IPS-18a (cell line): ENCODE data around the gene TSHR.
A peak's percentile ranks its signal among the peaks of the same experiment; 100 is the strongest.
"Not testable (repeated sequence)": the region's sequence is repeated elsewhere in the genome, so short reads cannot be mapped to it uniquely, and the experiment has no call there.

Experiments used
- H3K27ac ChIP-seq: one replicate; pipeline ENCODE4 v1.5.1; 2013; ENCODE audit warnings: low read length
- H3K27me3 ChIP-seq: one replicate; pipeline ENCODE4 v1.6.1; 2013; ENCODE audit warnings: mild to moderate bottlenecking, low read length; ENCODE audit not compliant: control insufficient read depth, insufficient read depth
- H3K36me3 ChIP-seq: one replicate; pipeline ENCODE4 v1.6.1; 2013; ENCODE audit warnings: low read depth, low read length; ENCODE audit not compliant: control insufficient read depth
- H3K4me1 ChIP-seq: one replicate; pipeline ENCODE4 v1.6.1; 2013; ENCODE audit warnings: low read depth, low read length; ENCODE audit not compliant: control insufficient read depth
- H3K4me3 ChIP-seq: one replicate; pipeline ENCODE4 v1.5.1; 2013; ENCODE audit warnings: low read length
- H3K9ac ChIP-seq: one replicate; pipeline ENCODE4 v1.6.1; 2013; ENCODE audit warnings: mild to moderate bottlenecking, low read length, moderate library complexity
- H3K9me3 ChIP-seq: one replicate; pipeline ENCODE4 v1.6.1; 2013; ENCODE audit warnings: low read depth, low read length; ENCODE audit not compliant: control insufficient read depth

TSHR gene

GRCh38 chr14:81091660-81092059 lies 136.2 kb downstream of the TSHR start:
- Histone ChIP-seq H3K4me3 (no peak overlapping the region), H3K36me3 (no peaks in the 10 kb centered on the region), H3K9ac (no peak overlapping the region), H3K27ac (no peak overlapping the region), H3K27me3 (no peaks in the 10 kb centered on the region), H3K4me1 (no peaks in the 10 kb centered on the region), H3K9me3 (no peaks in the 10 kb centered on the region)

- Histone ChIP-seq H3K4me3 (no peak overlapping the region), H3K9me3 (no peaks in the 10 kb centered on the region), H3K36me3 (no peaks in the 10 kb centered on the region), H3K27ac (no peak overlapping the region), H3K4me1 (no peaks in the 10 kb centered on the region), H3K9ac (no peak overlapping the region), H3K27me3 (no peaks in the 10 kb centered on the region)
Measured at GRCh38 chr14:81093651-81094050, 138.2 kb downstream of the TSHR start.

GRCh38 chr14:81095539-81095938 lies 140.1 kb downstream of the TSHR start:
- no peaks in the 10 kb centered on the region for H3K27me3 ChIP-seq
- no peak overlapping the region for H3K4me3 ChIP-seq
- no peak overlapping the region for H3K27ac ChIP-seq
- H3K9me3 ChIP-seq: no peaks in the 10 kb centered on the region
- H3K9ac ChIP-seq: no peak overlapping the region
- no peaks in the 10 kb centered on the region for H3K4me1 ChIP-seq
- no peaks in the 10 kb centered on the region for H3K36me3 ChIP-seq

GRCh38 chr14:81096656-81097055 lies 141.2 kb downstream of the TSHR start:
- Histone ChIP-seq H3K27ac (no peak overlapping the region), H3K9ac (no peak overlapping the region), H3K27me3 (no peaks in the 10 kb centered on the region), H3K4me3 (no peak overlapping the region), H3K4me1 (no peaks in the 10 kb centered on the region), H3K36me3 (no peaks in the 10 kb centered on the region), H3K9me3 (no peaks in the 10 kb centered on the region)

GRCh38 chr14:81102217-81102616 lies 146.8 kb downstream of the TSHR start:
- no peak overlapping the region for H3K9ac ChIP-seq
- H3K4me1 ChIP-seq: peaks cover 6% of the 10 kb centered on the region
- no peaks in the 10 kb centered on the region for H3K9me3 ChIP-seq
- no peak overlapping the region for H3K27ac ChIP-seq
- H3K27me3 ChIP-seq: no peaks in the 10 kb centered on the region
- H3K36me3 ChIP-seq: no peaks in the 10 kb centered on the region
- no peak overlapping the region for H3K4me3 ChIP-seq

- Histone ChIP-seq H3K36me3 (no peaks in the 10 kb centered on the region), H3K4me1 (peaks cover 6% of the 10 kb centered on the region), H3K4me3 (no peak overlapping the region), H3K27me3 (no peaks in the 10 kb centered on the region), H3K9ac (no peak overlapping the region), H3K27ac (no peak overlapping the region), H3K9me3 (no peaks in the 10 kb centered on the region)
Measured at GRCh38 chr14:81103443-81103842, 148.0 kb downstream of the TSHR start.

GRCh38 chr14:81105378-81105777 lies 150.0 kb downstream of the TSHR start:
- no peak overlapping the region for H3K27ac ChIP-seq
- H3K9ac ChIP-seq: no peak overlapping the region
- no peaks in the 10 kb centered on the region for H3K36me3 ChIP-seq
- H3K4me3 ChIP-seq: no peak overlapping the region
- no peaks in the 10 kb centered on the region for H3K9me3 ChIP-seq
- peaks cover 6% of the 10 kb centered on the region for H3K4me1 ChIP-seq
- H3K27me3 ChIP-seq: no peaks in the 10 kb centered on the region

- Histone ChIP-seq H3K27me3 (no peaks in the 10 kb centered on the region), H3K9ac (no peak overlapping the region), H3K4me3 (no peak overlapping the region), H3K9me3 (no peaks in the 10 kb centered on the region), H3K27ac (no peak overlapping the region), H3K4me1 (peaks cover 6% of the 10 kb centered on the region), H3K36me3 (no peaks in the 10 kb centered on the region)
Measured at GRCh38 chr14:81105961-81106360, 150.5 kb downstream of the TSHR start.

GRCh38 chr14:81110186-81110585 lies 154.8 kb downstream of the TSHR start:
- Histone ChIP-seq H3K4me1 (no peaks in the 10 kb centered on the region), H3K27me3 (no peaks in the 10 kb centered on the region), H3K27ac (no peak overlapping the region), H3K9me3 (no peaks in the 10 kb centered on the region), H3K9ac (no peak overlapping the region), H3K4me3 (no peak overlapping the region), H3K36me3 (no peaks in the 10 kb centered on the region)

GRCh38 chr14:81113176-81113575 lies 157.8 kb downstream of the TSHR start:
- no peaks in the 10 kb centered on the region for H3K4me1 ChIP-seq
- no peak overlapping the region for H3K4me3 ChIP-seq
- H3K9me3 ChIP-seq: no peaks in the 10 kb centered on the region
- no peak overlapping the region for H3K27ac ChIP-seq
- H3K36me3 ChIP-seq: no peaks in the 10 kb centered on the region
- H3K27me3 ChIP-seq: no peaks in the 10 kb centered on the region
- H3K9ac ChIP-seq: no peak overlapping the region

- not testable (repeated sequence) for H3K27ac ChIP-seq, H3K9me3 ChIP-seq, H3K9ac ChIP-seq, H3K4me1 ChIP-seq, H3K36me3 ChIP-seq, H3K27me3 ChIP-seq
- H3K4me3 ChIP-seq: peak overlapping the region; percentile 45
Measured at GRCh38 chr14:81113945-81114820, 158.8 kb downstream of the TSHR start.

- H3K27ac ChIP-seq: no peak overlapping the region
- no peaks in the 10 kb centered on the region for H3K27me3 ChIP-seq
- H3K36me3 ChIP-seq: no peaks in the 10 kb centered on the region
- no peaks in the 10 kb centered on the region for H3K4me1 ChIP-seq
- H3K9me3 ChIP-seq: no peaks in the 10 kb centered on the region
- no peak overlapping the region for H3K4me3 ChIP-seq
- H3K9ac ChIP-seq: no peak overlapping the region
Measured at GRCh38 chr14:81120501-81120900, 165.1 kb downstream of the TSHR start.
